ENCODE results near the gene SMG9.
"Not testable (repeated sequence)": the region's sequence is repeated elsewhere in the genome, so short reads cannot be mapped to it uniquely, and the experiment has no call there.

SMG9 gene

GRCh38 chr19:43784241-43784980, 29.6 kb upstream of the SMG9 start:
- Mint-ChIP-seq H3K27me3 (ENCODE audit: low read depth) (peaks cover 2% of the 10 kb centered on the region), H3K27ac (peak overlapping the region; percentile 99), H3K4me3 (peak overlapping the region; percentile 77), H3K4me1 (ENCODE audit: low read depth) (peaks cover 42% of the 10 kb centered on the region), H3K9me3 (no peaks in the 10 kb centered on the region), H3K36me3 (ENCODE audit: low read depth) (peaks cover 4% of the 10 kb centered on the region)
- DNase-seq (ENCODE audit: low spot score) = peak; percentile 70

- Mint-ChIP-seq H3K27ac (peak overlapping the region; percentile 99), H3K4me3 (peak overlapping the region; percentile 77), H3K36me3 (ENCODE audit: low read depth) (peaks cover 5% of the 10 kb centered on the region), H3K9me3 (no peaks in the 10 kb centered on the region), H3K4me1 (ENCODE audit: low read depth) (peaks cover 48% of the 10 kb centered on the region), H3K27me3 (ENCODE audit: low read depth) (peaks cover 2% of the 10 kb centered on the region)
- DNase-seq (ENCODE audit: low spot score) = no peak
These were observed 28.9 kb upstream of the SMG9 start for GRCh38 chr19:43783636-43784035.

GRCh38 chr19:43782689-43783231, 28.0 kb upstream of the SMG9 start:
- Mint-ChIP-seq H3K4me3 (peak overlapping the region; percentile 52), H3K4me1 (ENCODE audit: low read depth) (peaks cover 57% of the 10 kb centered on the region), H3K27ac (peak overlapping the region; percentile 94), H3K36me3 (ENCODE audit: low read depth) (peaks cover 5% of the 10 kb centered on the region), H3K27me3 (ENCODE audit: low read depth) (peaks cover 2% of the 10 kb centered on the region), H3K9me3 (no peaks in the 10 kb centered on the region)
- no peak for DNase-seq (ENCODE audit: low spot score)

- no peaks in the 10 kb centered on the region for H3K27me3 Mint-ChIP-seq (ENCODE audit: low read depth)
- DNase-seq (ENCODE audit: low spot score) = no peak
- H3K27ac Mint-ChIP-seq = peak overlapping the region; percentile 94
- peaks cover 5% of the 10 kb centered on the region for H3K36me3 Mint-ChIP-seq (ENCODE audit: low read depth)
- peaks cover 59% of the 10 kb centered on the region for H3K4me1 Mint-ChIP-seq (ENCODE audit: low read depth)
- H3K4me3 Mint-ChIP-seq = peak overlapping the region; percentile 52
- no peaks in the 10 kb centered on the region for H3K9me3 Mint-ChIP-seq
These were observed 27.5 kb upstream of the SMG9 start for GRCh38 chr19:43782311-43782660.

- H3K27ac Mint-ChIP-seq = peak overlapping the region; percentile 94
- H3K36me3 Mint-ChIP-seq (ENCODE audit: low read depth) = peaks cover 8% of the 10 kb centered on the region
- no peak for DNase-seq (ENCODE audit: low spot score)
These were observed 27.0 kb upstream of the SMG9 start for GRCh38 chr19:43781630-43782310.

GRCh38 chr19:43780706-43781525, 26.2 kb upstream of the SMG9 start, which contains the start of gene KCNN4:
KCNN4 (minus strand) TSS chr19:43780973; CDS start chr19:43780861, 112 bp downstream.
- DNase-seq (ENCODE audit: low spot score) = peak; percentile 82
- Mint-ChIP-seq H3K27ac (peak within 1 kb of the TSS; percentile 94), H3K9me3 (no peaks in the 10 kb centered on the region), H3K36me3 (ENCODE audit: low read depth) (peaks cover 11% of the 10 kb centered on the region), H3K4me3 (peak within 1 kb of the TSS; percentile 81), H3K27me3 (ENCODE audit: low read depth) (no peaks in the 10 kb centered on the region), H3K4me1 (ENCODE audit: low read depth) (peaks cover 69% of the 10 kb centered on the region)

More at GRCh38 chr19:43781630-43782310, 27.0 kb upstream of the SMG9 start:
- no peaks in the 10 kb centered on the region for H3K9me3 Mint-ChIP-seq
- H3K4me1 Mint-ChIP-seq (ENCODE audit: low read depth) = peaks cover 63% of the 10 kb centered on the region
- no peaks in the 10 kb centered on the region for H3K27me3 Mint-ChIP-seq (ENCODE audit: low read depth)
- peak overlapping the region; percentile 81 for H3K4me3 Mint-ChIP-seq

- Mint-ChIP-seq H3K27me3 (ENCODE audit: low read depth) (no peaks in the 10 kb centered on the region), H3K36me3 (ENCODE audit: low read depth) (peaks cover 17% of the 10 kb centered on the region), H3K9me3 (no peaks in the 10 kb centered on the region), H3K4me3 (peak overlapping the region; percentile 81), H3K27ac (peak overlapping the region; percentile 94), H3K4me1 (ENCODE audit: low read depth) (peaks cover 68% of the 10 kb centered on the region)
- DNase-seq (ENCODE audit: low spot score) = no peak
These were observed 25.1 kb upstream of the SMG9 start for GRCh38 chr19:43779820-43780219.

- Mint-ChIP-seq H3K4me3 (peak overlapping the region; percentile 81), H3K27ac (peak overlapping the region; percentile 94), H3K27me3 (ENCODE audit: low read depth) (no peaks in the 10 kb centered on the region), H3K36me3 (ENCODE audit: low read depth) (peaks cover 17% of the 10 kb centered on the region), H3K9me3 (no peaks in the 10 kb centered on the region), H3K4me1 (ENCODE audit: low read depth) (peaks cover 64% of the 10 kb centered on the region)
- DNase-seq (ENCODE audit: low spot score) = no peak
These were observed 24.5 kb upstream of the SMG9 start for GRCh38 chr19:43779147-43779819.

- no peaks in the 10 kb centered on the region for H3K9me3 Mint-ChIP-seq
- DNase-seq (ENCODE audit: low spot score) = no peak
- peak overlapping the region; percentile 85 for H3K27ac Mint-ChIP-seq
- H3K36me3 Mint-ChIP-seq (ENCODE audit: low read depth) = peaks cover 19% of the 10 kb centered on the region
- peaks cover 57% of the 10 kb centered on the region for H3K4me1 Mint-ChIP-seq (ENCODE audit: low read depth)
- no peaks in the 10 kb centered on the region for H3K27me3 Mint-ChIP-seq (ENCODE audit: low read depth)
- H3K4me3 Mint-ChIP-seq = peak overlapping the region; percentile 81
These were observed 23.9 kb upstream of the SMG9 start for GRCh38 chr19:43778651-43779050.

GRCh38 chr19:43777163-43777695, 22.5 kb upstream of the SMG9 start:
- no peaks in the 10 kb centered on the region for H3K9me3 Mint-ChIP-seq
- no peaks in the 10 kb centered on the region for H3K27me3 Mint-ChIP-seq (ENCODE audit: low read depth)
- peaks cover 28% of the 10 kb centered on the region for H3K36me3 Mint-ChIP-seq (ENCODE audit: low read depth)
- peak overlapping the region; percentile 85 for H3K27ac Mint-ChIP-seq
- H3K4me1 Mint-ChIP-seq (ENCODE audit: low read depth) = peaks cover 49% of the 10 kb centered on the region
- H3K4me3 Mint-ChIP-seq = peak overlapping the region; percentile 81
- no peak for DNase-seq (ENCODE audit: low spot score)

GRCh38 chr19:43776286-43776685, 21.5 kb upstream of the SMG9 start:
- Mint-ChIP-seq H3K4me3 (peak overlapping the region; percentile 49), H3K27me3 (ENCODE audit: low read depth) (no peaks in the 10 kb centered on the region)

GRCh38 chr19:43775299-43775890, 20.6 kb upstream of the SMG9 start:
- DNase-seq (ENCODE audit: low spot score) = no peak
- Mint-ChIP-seq H3K27ac (peak overlapping the region; percentile 69), H3K27me3 (ENCODE audit: low read depth) (no peaks in the 10 kb centered on the region), H3K36me3 (ENCODE audit: low read depth) (peaks cover 36% of the 10 kb centered on the region), H3K4me3 (peak overlapping the region; percentile 46), H3K4me1 (ENCODE audit: low read depth) (peaks cover 36% of the 10 kb centered on the region), H3K9me3 (no peaks in the 10 kb centered on the region)

More at GRCh38 chr19:43776286-43776685, 21.5 kb upstream of the SMG9 start:
- peak; percentile 62 for DNase-seq (ENCODE audit: low spot score)
- peaks cover 30% of the 10 kb centered on the region for H3K36me3 Mint-ChIP-seq (ENCODE audit: low read depth)
- H3K9me3 Mint-ChIP-seq = no peaks in the 10 kb centered on the region
- peak overlapping the region; percentile 76 for H3K27ac Mint-ChIP-seq
- H3K4me1 Mint-ChIP-seq (ENCODE audit: low read depth) = peaks cover 40% of the 10 kb centered on the region

- H3K36me3 Mint-ChIP-seq (ENCODE audit: low read depth) = peaks cover 40% of the 10 kb centered on the region
- H3K27me3 Mint-ChIP-seq (ENCODE audit: low read depth); H3K27ac Mint-ChIP-seq; H3K4me3 Mint-ChIP-seq; H3K9me3 Mint-ChIP-seq; DNase-seq (ENCODE audit: low spot score): not testable (repeated sequence)
- peaks cover 36% of the 10 kb centered on the region for H3K4me1 Mint-ChIP-seq (ENCODE audit: low read depth)
These were observed 20.1 kb upstream of the SMG9 start for GRCh38 chr19:43774940-43775258.

Data from T-helper 2 cell treated with Interferon-gamma antibody and Interleukin-4, amounts not matched to agents 5 μg/mL and 100 μg/mL, for 36 hours (primary cell).